ENCODE measurements around the gene SMCR8. TPM values are rescaled to one million over a fixed set of nuclear protein-coding genes. Genes with fewer than 3 reads are reported as not detected.

The SMCR8 gene
- total and polyA plus RNA-seq, 2 of the 13 experiments (the other 11 are each of a cell fraction or from before 2014, with no cell fraction given), result 7.6 to 11.8 TPM

- Histone ChIP-seq H3K9ac (ENCODE audit: insufficient read depth, low read depth, low read length) (peak within 1 kb of the TSS; percentile 80), H4K20me1 (ENCODE audit: insufficient read depth, low read length) (no peaks in the 10 kb centered on the region), H3K4me2 (ENCODE audit: low read depth, low read length) (peak within 1 kb of the TSS; percentile 85), H3K9me3 (ENCODE audit: low read length) (no peaks in the 10 kb centered on the region), H3K79me2 (ENCODE audit: insufficient read depth, low read length) (peaks cover 15% of the 10 kb centered on the region), H3K36me3 (replicated peaks in 1 of 2; ENCODE audit: control insufficient read depth in 1 of 2, insufficient read depth in 2 of 2, low read length in 2 of 2) (no peaks in the 10 kb centered on the region), H3K27me3 (ENCODE audit: control insufficient read depth in 1 of 2, insufficient read depth in 2 of 2, low read length in 2 of 2) (no peaks in the 10 kb centered on the region; a peak in 1 of 5 replicates), H2AFZ (ENCODE audit: low read length) (peak within 1 kb of the TSS; percentile 35), H3K4me3 (replicated peaks in 1 of 3; ENCODE audit: insufficient read depth in 1 of 3, low read depth in 2 of 3, low read length in 3 of 3) (peak within 1 kb of the TSS; percentile 83 to 98 (median 93)), H3K27ac (ENCODE audit: extremely low read length, insufficient read depth, low read length) (peak within 1 kb of the TSS; percentile 71), H3K4me1 (ENCODE audit: insufficient read depth, low read length) (peaks cover 20% of the 10 kb centered on the region)
- in situ Hi-C loops (cut with HindIII; ENCODE audit: extremely low pct_ligation_motif_present, low pct_unique_long_range_greater_than_20kb), result no loop called here
- ChIA-PET POLR2A (interaction anchor here (0.7 to 2.1 kb wide), 5 partner anchors 14 to 180 kb away, joined by 4 to 10 read pairs (median 7); partner anchors contain the start of genes ALKBH5, EVPLL, MIEF2 and TOP3A), CTCF (ENCODE audit: low intra/inter-chr PET ratio, low total read pairs) (no interaction called here)
- intact Hi-C loops (cut with micrococcal nuclease; ENCODE audit: unreplicated experiment), result loop anchor here (10.0 kb wide), 1 partner anchor 49 kb away; the partner anchor contains the start of genes SMCR8 and TOP3A
- DNase-seq (ENCODE audit: low spot score), result peak; percentile 90
- WGBS (ENCODE audit: low lambda C conversion rate), result 3% methylated on average over 18 of the region's 76 CpGs
- peak; percentile 89 for FAIRE-seq
- ATAC-seq, result peak; percentile 99
- no TSS peak for BruUV-seq (replicated peaks)
- TF ChIP-seq ZNF709 (CRISPR knock-in tag; IDR thresholded peaks at IDR 0.05) (peak; percentile 69), BRF2 (CRISPR knock-in tag; IDR thresholded peaks at IDR 0.05) (peak; percentile 61; the same call in 1 of the 2 replicates), ZNF570 (CRISPR knock-in tag; IDR thresholded peaks at IDR 0.05; ENCODE audit: borderline replicate concordance) (no peak), NFIC (IDR thresholded peaks at IDR 0.05; ENCODE audit: low read length) (no peak), ZNF737 (CRISPR knock-in tag; IDR thresholded peaks at IDR 0.05; ENCODE audit: borderline replicate concordance) (no peak), JDP2 (CRISPR knock-in tag; IDR thresholded peaks at IDR 0.05; ENCODE audit: borderline replicate concordance) (no peak), CC2D1A (CRISPR knock-in tag; IDR thresholded peaks at IDR 0.05) (no peak), RNF219 (CRISPR knock-in tag; IDR thresholded peaks at IDR 0.05) (no peak), ZNF850 (CRISPR knock-in tag; conservative IDR thresholded peaks at IDR 0.05) (0 out of 2 replicates have a peak, but pooled peaks have one; percentile 41), MAF1 (CRISPR knock-in tag; IDR thresholded peaks at IDR 0.05; ENCODE audit: borderline replicate concordance) (peak; percentile 83; the same call in 1 of the 2 replicates), NR3C1 (CRISPR knock-in tag; IDR thresholded peaks at IDR 0.05) (no peak), MBNL3 (CRISPR knock-in tag; conservative IDR thresholded peaks at IDR 0.05) (no peak), ZNF510 (CRISPR knock-in tag; IDR thresholded peaks at IDR 0.05; ENCODE audit: low read depth) (no peak), ZXDC (CRISPR knock-in tag; IDR thresholded peaks at IDR 0.05) (no peak), ZNF713 (CRISPR knock-in tag; IDR thresholded peaks at IDR 0.05) (no peak)
Observed at GRCh38 chr17:18363101-18364049, 48.3 kb downstream of the SMCR8 start, which contains the start of gene SHMT1. Gene SHMT1, minus strand, starts transcription at chr17:18363550. Its CDS starts 7,569 bp downstream, at chr17:18355981.
